GM21528 (cell line): ENCODE results near the gene OR56A5.
"Not testable (repeated sequence)": the region's sequence is repeated elsewhere in the genome, so short reads cannot be mapped to it uniquely, and the experiment has no call there.

Experiments used
- ATAC-seq: cut with Tn5 transposase; IDR thresholded peaks from one replicate; pipeline ENCODE4 v1.9.1; 2021; ENCODE audit warnings: mild to moderate bottlenecking, moderate library complexity; ENCODE audit not compliant: unreplicated experiment, low FRiP score

Gene OR56A5

GRCh38 chr11:5968394-5968793 lies at the start of gene OR56A5:
Gene OR56A5, minus strand, starts transcription at chr11:5968494. Its CDS starts 0 bp downstream, at chr11:5968494.
- ATAC-seq: no peak

GRCh38 chr11:6013042-6013441 lies 44.7 kb upstream of the OR56A5 start:
- no peak for ATAC-seq

DNA sequence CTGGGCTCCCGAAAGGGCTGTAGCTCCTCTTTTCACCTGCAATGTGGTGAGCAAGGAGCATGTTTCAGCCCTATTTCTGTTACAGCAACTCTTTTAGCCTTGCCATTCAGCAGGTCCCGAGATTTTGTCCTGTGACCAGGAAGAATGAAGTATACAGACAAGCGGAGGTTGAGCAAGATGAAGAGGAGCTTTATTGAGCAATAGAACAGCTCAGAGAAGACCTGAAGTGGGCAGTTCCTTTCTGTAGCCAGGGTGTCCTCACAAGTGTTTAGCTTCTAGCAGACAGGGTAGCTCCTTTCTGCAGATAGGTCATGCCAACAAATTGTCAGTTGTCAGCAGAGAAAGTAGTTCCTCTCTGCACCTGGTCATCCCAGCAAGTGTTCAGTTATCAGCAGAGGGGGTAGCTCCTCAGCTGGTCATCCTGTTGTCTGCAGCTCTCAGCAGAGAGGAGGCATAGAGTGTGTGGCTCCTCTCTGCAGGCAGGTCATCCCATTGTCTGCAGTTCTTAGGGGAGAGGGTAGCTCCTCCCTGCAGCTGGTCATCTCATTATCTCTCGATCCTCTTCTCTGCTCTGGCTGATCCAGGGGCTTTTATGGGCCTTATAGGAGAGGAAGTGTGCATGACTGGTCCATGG lies 43.9 kb upstream of the OR56A5 start:
- no peak for ATAC-seq

- ATAC-seq: no peak
Measured at GRCh38 chr11:6006846-6007245, 38.6 kb upstream of the OR56A5 start, which contains the start of gene OR56A4. Gene OR56A4, minus strand, starts transcription at chr11:6006946. Its CDS starts 3,954 bp downstream, at chr11:6002992.

- ATAC-seq: no peak
Measured at GRCh38 chr11:6006395-6006794, 38.1 kb upstream of the OR56A5 start.

- ATAC-seq: no peak
Measured at GRCh38 chr11:6002202-6002699, 34.0 kb upstream of the OR56A5 start.

GRCh38 chr11:5994791-5995190 lies 26.5 kb upstream of the OR56A5 start:
- no peak for ATAC-seq

- ATAC-seq: no peak
Measured at GRCh38 chr11:5992604-5993251, 24.4 kb upstream of the OR56A5 start.

GRCh38 chr11:5992150-5992549 lies 23.9 kb upstream of the OR56A5 start:
- no peak for ATAC-seq

DNA sequence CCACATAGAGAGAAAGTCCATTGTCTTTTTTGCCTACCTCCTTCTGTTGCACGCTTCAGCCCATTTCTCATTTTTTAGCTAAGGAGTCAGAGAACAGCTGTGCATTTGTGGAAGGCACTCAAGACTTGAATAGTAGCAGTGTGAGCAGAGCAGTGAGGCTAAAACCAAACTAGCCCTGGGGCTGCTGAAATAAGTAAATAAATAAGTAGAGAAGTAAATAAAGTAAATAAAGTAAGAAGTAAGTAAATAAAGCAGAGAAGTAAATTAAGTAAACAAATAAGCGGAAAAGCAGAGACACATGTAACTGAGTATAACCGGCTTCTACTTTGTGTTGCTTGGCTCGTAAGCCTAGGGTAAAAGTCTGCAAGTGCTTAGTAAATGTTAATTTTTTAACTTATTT lies 20.9 kb upstream of the OR56A5 start:
- ATAC-seq: no peak

- ATAC-seq: no peak
Measured at GRCh38 chr11:5986885-5987284, 18.6 kb upstream of the OR56A5 start, which contains the start of gene OR52L1. Gene OR52L1, minus strand, starts transcription at chr11:5986985. Its CDS starts 55 bp downstream, at chr11:5986930.

GRCh38 chr11:5983443-5983842 lies 15.1 kb upstream of the OR56A5 start:
- no peak for ATAC-seq

DNA sequence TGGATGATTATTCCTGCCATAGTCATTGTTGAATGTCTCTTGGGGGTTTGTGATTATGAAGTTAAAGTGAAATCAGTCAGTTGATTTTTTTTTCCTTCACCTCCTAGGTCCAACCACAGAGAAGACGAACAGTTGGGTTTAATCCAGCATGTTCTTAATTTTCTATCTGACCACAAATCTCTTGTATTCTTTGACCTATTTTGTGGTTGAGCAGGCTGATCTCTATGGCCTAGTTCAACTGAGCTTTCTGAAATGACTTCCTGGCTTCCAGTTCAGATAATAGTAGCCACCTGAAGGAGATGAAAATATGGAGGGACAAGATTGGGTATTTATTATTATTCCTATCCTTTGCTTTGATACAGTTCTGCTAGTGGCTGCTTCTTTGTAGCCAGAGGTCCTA lies 5.2 kb upstream of the OR56A5 start:
- ATAC-seq: no peak

DNA sequence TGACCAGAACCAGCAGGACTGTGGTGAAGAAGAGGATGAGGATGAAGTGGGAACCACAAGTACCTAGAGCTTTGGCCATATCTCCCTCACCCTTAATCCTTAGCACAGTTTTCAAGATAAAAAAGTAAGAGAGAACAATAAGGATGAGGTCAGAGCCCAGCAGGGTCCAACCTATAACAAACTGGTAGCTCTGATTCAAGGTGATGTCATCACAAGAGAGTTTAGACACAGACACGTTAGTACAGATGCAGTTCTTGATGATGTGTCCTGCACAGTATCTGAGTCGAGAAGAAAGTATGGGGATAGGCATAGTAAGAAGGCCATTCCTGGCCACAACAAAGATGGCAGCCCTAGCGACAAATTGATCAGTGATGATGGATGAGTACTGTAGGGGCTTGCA lies 586 bp downstream of the OR56A5 start:
- no peak for ATAC-seq

DNA sequence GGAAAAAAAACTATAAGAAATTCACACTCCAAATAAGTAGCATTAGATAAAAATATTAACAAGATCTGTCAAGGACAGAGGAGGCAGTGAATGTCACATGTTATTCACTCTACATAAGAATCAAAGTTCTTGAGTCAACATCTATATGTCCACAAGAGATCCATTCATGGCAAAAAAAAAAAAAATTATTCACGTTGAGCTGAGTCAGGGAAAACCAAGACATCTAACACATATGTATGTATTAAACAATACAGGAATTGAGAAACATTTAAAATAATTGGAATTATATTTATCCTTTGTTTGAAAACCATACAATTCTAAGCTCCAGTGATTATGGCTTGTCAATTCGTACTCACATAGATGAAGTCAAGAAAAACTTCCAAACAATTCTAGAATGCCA lies 1.3 kb downstream of the OR56A5 start:
- ATAC-seq: no peak

DNA sequence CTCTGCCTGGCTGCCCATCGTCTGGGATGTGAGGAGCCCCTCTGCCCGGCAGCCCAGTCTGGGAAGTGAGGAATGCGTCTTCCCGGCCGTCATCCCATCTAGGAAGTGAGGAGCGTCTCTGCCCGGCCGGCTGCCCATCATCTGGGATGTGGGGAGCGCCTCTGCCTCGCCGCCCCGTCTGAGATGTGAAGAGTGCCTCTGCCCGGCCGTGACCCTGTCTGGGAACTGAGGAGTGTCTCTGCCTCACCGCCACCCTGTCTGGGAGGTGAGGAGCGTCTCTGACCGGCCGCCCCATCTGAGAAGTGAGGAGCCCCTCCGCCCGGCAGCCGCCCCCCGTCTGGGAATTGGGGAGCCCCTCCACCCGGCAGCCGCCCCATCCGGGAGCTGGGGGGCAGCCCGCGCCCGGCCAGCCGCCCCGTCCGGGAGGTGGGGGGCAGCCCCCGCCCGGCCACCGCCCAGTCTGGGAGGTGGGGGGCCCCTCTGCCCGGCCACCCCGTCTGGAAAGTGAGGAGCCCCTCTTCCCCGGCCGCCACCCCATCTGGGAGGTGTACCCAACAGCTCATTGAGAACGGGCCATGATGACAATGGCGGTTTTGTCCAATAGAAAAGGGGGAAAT lies 7.5 kb downstream of the OR56A5 start:
- ATAC-seq: not testable (repeated sequence)

GRCh38 chr11:5955586-5955985 lies 12.7 kb downstream of the OR56A5 start:
- no peak for ATAC-seq

- ATAC-seq: no peak
Measured at GRCh38 chr11:5941951-5942350, 26.3 kb downstream of the OR56A5 start, which contains the start of gene OR56A3. Gene OR56A3, plus strand, starts transcription at chr11:5942251. Its CDS starts 5,096 bp downstream, at chr11:5947347.

DNA sequence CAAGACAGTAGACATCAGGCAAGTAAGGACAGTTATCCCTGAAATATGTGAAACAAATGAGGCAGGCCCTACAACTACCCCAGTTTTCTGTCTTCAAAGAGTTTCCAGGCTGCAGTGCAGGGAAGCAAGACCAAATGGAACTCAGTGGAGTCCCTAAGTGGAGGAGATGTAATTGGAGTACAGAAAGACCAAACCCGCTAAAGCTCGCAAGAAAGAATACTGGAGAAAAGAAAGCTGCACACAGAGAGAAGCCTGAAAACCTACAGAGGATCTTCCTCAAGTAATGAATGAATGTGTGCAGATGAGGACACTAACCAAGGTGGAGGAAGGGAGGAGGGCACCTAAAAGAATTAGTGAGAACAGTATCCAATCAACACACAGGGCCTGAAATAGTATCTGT lies 27.5 kb downstream of the OR56A5 start:
- ATAC-seq: no peak

DNA sequence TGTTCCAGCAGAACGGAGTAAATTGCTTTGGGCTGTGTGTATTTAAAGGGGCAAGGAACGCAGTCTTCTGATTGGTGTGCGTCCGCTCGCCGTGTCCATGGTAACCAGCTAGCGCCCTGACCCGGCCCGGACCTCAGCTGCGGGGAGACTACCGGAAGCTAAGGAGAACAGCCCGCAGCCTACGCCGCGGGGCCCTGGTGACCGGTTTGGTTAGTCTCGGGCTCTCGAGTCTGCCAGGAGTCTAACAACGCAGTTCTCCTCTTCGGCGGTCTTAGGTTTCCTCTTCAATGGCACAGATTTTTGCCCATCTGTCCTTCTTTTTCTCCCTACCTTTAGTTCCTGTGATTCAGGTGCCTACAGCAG lies 29.7 kb downstream of the OR56A5 start:
- ATAC-seq: no peak

- ATAC-seq: no peak
Measured at GRCh38 chr11:5937868-5938602, 30.3 kb downstream of the OR56A5 start.
